A673 (cell line): ENCODE results near the gene LARGE1.

Experiments used
- CTCF ChIP-seq: fragments of 300-800, 200-600 bp; sonication (generic); conservative IDR thresholded peaks from 2 replicates; pipeline ENCODE4 v1.5.1; 2017; ENCODE audit warnings: low read depth, mild to moderate bottlenecking, antibody characterized with exemption, low read length, moderate library complexity, mixed read lengths
- EZH2 ChIP-seq: fragments of 200-600 bp; sonication (generic); IDR thresholded peaks from 2 replicates; pipeline ENCODE4 v1.6.1; 2017; ENCODE audit warnings: borderline replicate concordance, low read depth, mild to moderate bottlenecking, mixed read lengths, antibody characterized with exemption, low read length; ENCODE audit not compliant: poor library complexity, severe bottlenecking

GRCh38 chr22:33781411-33781810, 138.9 kb downstream of the LARGE1 start:
- TF ChIP-seq CTCF (no peak), EZH2 (no peak)
